ENCODE data around the gene ADAT2. TPM values are rescaled to one million over a fixed set of nuclear protein-coding genes. Genes with fewer than 3 reads are reported as not detected.
A peak's percentile ranks its signal among the peaks of the same experiment; 100 is the strongest.

The ADAT2 gene
- total RNA-seq, 1 donor from 2014 or later = 39.0 TPM

- H3K4me3 Mint-ChIP-seq = no peak overlapping the region
- intact Hi-C loops (cut with micrococcal nuclease) = no loop called here
- peak overlapping the region; percentile 10 for H3K27ac Mint-ChIP-seq
- H3K9me3 Mint-ChIP-seq = no peaks in the 10 kb centered on the region
- DNase-seq (ENCODE audit: low spot score) = no peak
- no peaks in the 10 kb centered on the region for H3K36me3 Mint-ChIP-seq (ENCODE audit: low read depth)
- peaks cover 25% of the 10 kb centered on the region for H3K4me1 Mint-ChIP-seq (ENCODE audit: low read depth)
- H3K27me3 Mint-ChIP-seq (ENCODE audit: insufficient read depth) = peaks cover 4% of the 10 kb centered on the region
Observed at GRCh38 chr6:143400258-143401067, 50.0 kb downstream of the ADAT2 start.

GRCh38 chr6:143399775-143400174, 50.7 kb downstream of the ADAT2 start:
- Mint-ChIP-seq H3K27me3 (ENCODE audit: insufficient read depth) (peaks cover 4% of the 10 kb centered on the region), H3K36me3 (ENCODE audit: low read depth) (no peaks in the 10 kb centered on the region), H3K9me3 (no peaks in the 10 kb centered on the region), H3K4me1 (ENCODE audit: low read depth) (peaks cover 25% of the 10 kb centered on the region), H3K27ac (peak overlapping the region; percentile 10), H3K4me3 (no peak overlapping the region)
- intact Hi-C loops (cut with micrococcal nuclease) = no loop called here
- DNase-seq (ENCODE audit: low spot score) = no peak

GRCh38 chr6:143399176-143399575, 51.3 kb downstream of the ADAT2 start:
- no peaks in the 10 kb centered on the region for H3K36me3 Mint-ChIP-seq (ENCODE audit: low read depth)
- intact Hi-C loops (cut with micrococcal nuclease) = no loop called here
- peaks cover 25% of the 10 kb centered on the region for H3K4me1 Mint-ChIP-seq (ENCODE audit: low read depth)
- H3K4me3 Mint-ChIP-seq = no peak overlapping the region
- peaks cover 4% of the 10 kb centered on the region for H3K27me3 Mint-ChIP-seq (ENCODE audit: insufficient read depth)
- no peaks in the 10 kb centered on the region for H3K9me3 Mint-ChIP-seq
- no peak for DNase-seq (ENCODE audit: low spot score)
- H3K27ac Mint-ChIP-seq = no peak overlapping the region

- H3K36me3 Mint-ChIP-seq (ENCODE audit: low read depth) = no peaks in the 10 kb centered on the region
- no peak overlapping the region for H3K27ac Mint-ChIP-seq
Observed at GRCh38 chr6:143397227-143398222, 53.0 kb downstream of the ADAT2 start.

GRCh38 chr6:143396497-143397226, 53.8 kb downstream of the ADAT2 start:
- Mint-ChIP-seq H3K9me3 (no peaks in the 10 kb centered on the region), H3K36me3 (ENCODE audit: low read depth) (no peaks in the 10 kb centered on the region), H3K27me3 (ENCODE audit: insufficient read depth) (peaks cover 4% of the 10 kb centered on the region), H3K4me1 (ENCODE audit: low read depth) (peaks cover 19% of the 10 kb centered on the region), H3K4me3 (no peak overlapping the region), H3K27ac (no peak overlapping the region)
- intact Hi-C loops (cut with micrococcal nuclease) = no loop called here
- DNase-seq (ENCODE audit: low spot score) = no peak

More at GRCh38 chr6:143397227-143398222, 53.0 kb downstream of the ADAT2 start:
- Mint-ChIP-seq H3K4me3 (no peak overlapping the region), H3K9me3 (no peaks in the 10 kb centered on the region), H3K27me3 (ENCODE audit: insufficient read depth) (peaks cover 4% of the 10 kb centered on the region), H3K4me1 (ENCODE audit: low read depth) (peaks cover 25% of the 10 kb centered on the region)
- intact Hi-C loops (cut with micrococcal nuclease) = no loop called here
- no peak for DNase-seq (ENCODE audit: low spot score)

- no peak overlapping the region for H3K4me3 Mint-ChIP-seq
- H3K36me3 Mint-ChIP-seq (ENCODE audit: low read depth) = no peaks in the 10 kb centered on the region
- no peak overlapping the region for H3K27ac Mint-ChIP-seq
- H3K4me1 Mint-ChIP-seq (ENCODE audit: low read depth) = peaks cover 11% of the 10 kb centered on the region
- no peak for DNase-seq (ENCODE audit: low spot score)
- intact Hi-C loops (cut with micrococcal nuclease) = no loop called here
- H3K27me3 Mint-ChIP-seq (ENCODE audit: insufficient read depth) = peaks cover 4% of the 10 kb centered on the region
- no peaks in the 10 kb centered on the region for H3K9me3 Mint-ChIP-seq
Observed at GRCh38 chr6:143395699-143396098, 54.8 kb downstream of the ADAT2 start.

GRCh38 chr6:143394389-143394788, 56.1 kb downstream of the ADAT2 start:
- intact Hi-C loops (cut with micrococcal nuclease) = no loop called here
- Mint-ChIP-seq H3K9me3 (no peaks in the 10 kb centered on the region), H3K27me3 (ENCODE audit: insufficient read depth) (peaks cover 4% of the 10 kb centered on the region), H3K4me1 (ENCODE audit: low read depth) (no peaks in the 10 kb centered on the region), H3K36me3 (ENCODE audit: low read depth) (no peaks in the 10 kb centered on the region), H3K4me3 (no peak overlapping the region), H3K27ac (no peak overlapping the region)
- DNase-seq (ENCODE audit: low spot score) = no peak

- intact Hi-C loops (cut with micrococcal nuclease) = no loop called here
- H3K27me3 Mint-ChIP-seq (ENCODE audit: insufficient read depth) = peaks cover 9% of the 10 kb centered on the region
- no peaks in the 10 kb centered on the region for H3K9me3 Mint-ChIP-seq
- H3K4me3 Mint-ChIP-seq = no peak overlapping the region
- no peaks in the 10 kb centered on the region for H3K36me3 Mint-ChIP-seq (ENCODE audit: low read depth)
- H3K27ac Mint-ChIP-seq = no peak overlapping the region
- DNase-seq (ENCODE audit: low spot score) = no peak
- no peaks in the 10 kb centered on the region for H3K4me1 Mint-ChIP-seq (ENCODE audit: low read depth)
Observed at GRCh38 chr6:143390278-143390677, 60.2 kb downstream of the ADAT2 start.

- H3K27me3 Mint-ChIP-seq (ENCODE audit: insufficient read depth) = peaks cover 16% of the 10 kb centered on the region
- no peak for DNase-seq (ENCODE audit: low spot score)
- H3K4me1 Mint-ChIP-seq (ENCODE audit: low read depth) = no peaks in the 10 kb centered on the region
- no peak overlapping the region for H3K27ac Mint-ChIP-seq
- no peaks in the 10 kb centered on the region for H3K9me3 Mint-ChIP-seq
- no peak overlapping the region for H3K4me3 Mint-ChIP-seq
- H3K36me3 Mint-ChIP-seq (ENCODE audit: low read depth) = no peaks in the 10 kb centered on the region
- intact Hi-C loops (cut with micrococcal nuclease) = no loop called here
Observed at GRCh38 chr6:143385636-143386035, 64.9 kb downstream of the ADAT2 start.

GRCh38 chr6:143376861-143377260, 73.6 kb downstream of the ADAT2 start:
- no peaks in the 10 kb centered on the region for H3K36me3 Mint-ChIP-seq (ENCODE audit: low read depth)
- peaks cover 5% of the 10 kb centered on the region for H3K9me3 Mint-ChIP-seq
- no peak overlapping the region for H3K4me3 Mint-ChIP-seq
- H3K27me3 Mint-ChIP-seq (ENCODE audit: insufficient read depth) = peaks cover 2% of the 10 kb centered on the region
- no peaks in the 10 kb centered on the region for H3K4me1 Mint-ChIP-seq (ENCODE audit: low read depth)
- intact Hi-C loops (cut with micrococcal nuclease) = no loop called here
- no peak overlapping the region for H3K27ac Mint-ChIP-seq
- DNase-seq (ENCODE audit: low spot score) = no peak

- H3K4me1 Mint-ChIP-seq (ENCODE audit: low read depth) = no peaks in the 10 kb centered on the region
- DNase-seq (ENCODE audit: low spot score) = no peak
- H3K9me3 Mint-ChIP-seq = peaks cover 5% of the 10 kb centered on the region
- H3K4me3 Mint-ChIP-seq = no peak overlapping the region
- no peaks in the 10 kb centered on the region for H3K27me3 Mint-ChIP-seq (ENCODE audit: insufficient read depth)
- H3K27ac Mint-ChIP-seq = no peak overlapping the region
- H3K36me3 Mint-ChIP-seq (ENCODE audit: low read depth) = no peaks in the 10 kb centered on the region
- intact Hi-C loops (cut with micrococcal nuclease) = no loop called here
Observed at GRCh38 chr6:143376375-143376774, 74.1 kb downstream of the ADAT2 start.

- no peak overlapping the region for H3K4me3 Mint-ChIP-seq
- intact Hi-C loops (cut with micrococcal nuclease) = no loop called here
- H3K27ac Mint-ChIP-seq = no peak overlapping the region
- no peaks in the 10 kb centered on the region for H3K4me1 Mint-ChIP-seq (ENCODE audit: low read depth)
- no peaks in the 10 kb centered on the region for H3K27me3 Mint-ChIP-seq (ENCODE audit: insufficient read depth)
- H3K36me3 Mint-ChIP-seq (ENCODE audit: low read depth) = no peaks in the 10 kb centered on the region
- DNase-seq (ENCODE audit: low spot score) = no peak
- peaks cover 5% of the 10 kb centered on the region for H3K9me3 Mint-ChIP-seq
Observed at GRCh38 chr6:143375022-143375585, 75.4 kb downstream of the ADAT2 start.

Measured in activated T-helper 1 cell treated with anti-CD3 and anti-CD28 coated beads, Interleukin-12 subunit alpha, Interleukin-12 subunit beta, Interleukin-2, Interleukin-4 antibody, amounts not matched to agents 30 ng/mL and 10 ng/mL and 1 ng/mL, durations not matched to agents 14 hours and 24 hours and 36 hours (primary cell).